OCI-LY7 (cell line): Measurements from ENCODE around the gene LCE7A.

ENCODE experiments used
- EZH2phosphoT487 ChIP-seq: fragments of 200-600 bp; sonication (generic); IDR thresholded peaks from 2 replicates; pipeline ENCODE4 v1.6.1; 2018; ENCODE audit warnings: low read depth, borderline replicate concordance, mild to moderate bottlenecking, mixed run types, antibody characterized with exemption, low read length, moderate library complexity, mixed read lengths
- TF ChIP-seq, protein P1 (sequence below): fragments of 200-600 bp; sonication (generic); conservative IDR thresholded peaks from 2 replicates; pipeline ENCODE4 v1.5.1; 2014; ENCODE audit warnings: mild to moderate bottlenecking, antibody characterized with exemption, low read length, moderate library complexity, mixed read lengths

DNA sequence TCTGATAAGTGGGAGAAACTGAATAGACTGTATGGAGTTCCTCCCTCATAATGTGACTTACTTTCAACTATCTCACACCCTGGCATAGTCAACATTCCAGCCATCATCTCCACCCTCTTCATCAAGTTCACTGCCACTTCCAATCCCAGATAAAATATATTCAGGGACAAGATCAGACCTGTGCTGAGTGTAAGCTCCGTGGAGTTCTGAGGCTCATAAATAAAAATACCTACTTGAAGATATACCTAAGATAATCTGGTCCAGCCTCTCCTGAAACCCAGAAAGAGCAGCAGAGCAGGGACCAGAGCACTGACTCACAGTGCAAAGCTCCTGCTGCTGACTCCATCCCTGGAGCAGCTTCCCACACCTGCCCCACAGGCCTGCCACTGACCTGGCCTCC lies 1.7 kb upstream of the LCE7A start:
- TF ChIP-seq, protein P1, sequence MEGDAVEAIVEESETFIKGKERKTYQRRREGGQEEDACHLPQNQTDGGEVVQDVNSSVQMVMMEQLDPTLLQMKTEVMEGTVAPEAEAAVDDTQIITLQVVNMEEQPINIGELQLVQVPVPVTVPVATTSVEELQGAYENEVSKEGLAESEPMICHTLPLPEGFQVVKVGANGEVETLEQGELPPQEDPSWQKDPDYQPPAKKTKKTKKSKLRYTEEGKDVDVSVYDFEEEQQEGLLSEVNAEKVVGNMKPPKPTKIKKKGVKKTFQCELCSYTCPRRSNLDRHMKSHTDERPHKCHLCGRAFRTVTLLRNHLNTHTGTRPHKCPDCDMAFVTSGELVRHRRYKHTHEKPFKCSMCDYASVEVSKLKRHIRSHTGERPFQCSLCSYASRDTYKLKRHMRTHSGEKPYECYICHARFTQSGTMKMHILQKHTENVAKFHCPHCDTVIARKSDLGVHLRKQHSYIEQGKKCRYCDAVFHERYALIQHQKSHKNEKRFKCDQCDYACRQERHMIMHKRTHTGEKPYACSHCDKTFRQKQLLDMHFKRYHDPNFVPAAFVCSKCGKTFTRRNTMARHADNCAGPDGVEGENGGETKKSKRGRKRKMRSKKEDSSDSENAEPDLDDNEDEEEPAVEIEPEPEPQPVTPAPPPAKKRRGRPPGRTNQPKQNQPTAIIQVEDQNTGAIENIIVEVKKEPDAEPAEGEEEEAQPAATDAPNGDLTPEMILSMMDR, result no peak
- TF ChIP-seq EZH2phosphoT487, result no peak
